WI38 (cell line): Measurements from ENCODE around the gene CAPN9.

Experiments used
- H3K4me3 ChIP-seq: 2 replicates; pipeline ENCODE4 v1.5.1; 2011; ENCODE audit warnings: low read depth, mild to moderate bottlenecking, control low read depth, low read length
- CTCF ChIP-seq: IDR thresholded peaks from 2 replicates; pipeline ENCODE4 v1.5.1; 2012; ENCODE audit warnings: low read depth, mild to moderate bottlenecking, control low read depth, low read length

Gene CAPN9

GRCh38 chr1:230824919-230825721 lies 77.9 kb downstream of the CAPN9 start:
- TF ChIP-seq CTCF = no peak
- H3K4me3 ChIP-seq = no peak overlapping the region

- H3K4me3 ChIP-seq = no peak overlapping the region
- TF ChIP-seq CTCF = no peak
Measured at GRCh38 chr1:230825761-230826160, 78.6 kb downstream of the CAPN9 start.

GRCh38 chr1:230826166-230826875 lies 79.1 kb downstream of the CAPN9 start:
- no peak overlapping the region for H3K4me3 ChIP-seq
- no peak for TF ChIP-seq CTCF

- no peak overlapping the region for H3K4me3 ChIP-seq
- no peak for TF ChIP-seq CTCF
Measured at GRCh38 chr1:230827081-230827681, 80.0 kb downstream of the CAPN9 start.

GRCh38 chr1:230827801-230828200 lies 80.6 kb downstream of the CAPN9 start:
- H3K4me3 ChIP-seq = no peak overlapping the region
- TF ChIP-seq CTCF = no peak

GRCh38 chr1:230828421-230828820 lies 81.2 kb downstream of the CAPN9 start:
- no peak for TF ChIP-seq CTCF

GRCh38 chr1:230831771-230832170 lies 84.6 kb downstream of the CAPN9 start:
- no peak for TF ChIP-seq CTCF
- H3K4me3 ChIP-seq = no peak overlapping the region

More at GRCh38 chr1:230828421-230828820, 81.2 kb downstream of the CAPN9 start:
- H3K4me3 ChIP-seq = no peak overlapping the region
